ENCODE measurements around the gene ELOVL3. TPM values are rescaled to one million over a fixed set of nuclear protein-coding genes. Genes with fewer than 3 reads are reported as not detected.

The ELOVL3 gene
- total and polyA plus RNA-seq, 9 of the 15 experiments (the other 6 are each of a cell fraction or from before 2014, with no cell fraction given): 0.32 to 3.3 (median 0.87) TPM

DNA sequence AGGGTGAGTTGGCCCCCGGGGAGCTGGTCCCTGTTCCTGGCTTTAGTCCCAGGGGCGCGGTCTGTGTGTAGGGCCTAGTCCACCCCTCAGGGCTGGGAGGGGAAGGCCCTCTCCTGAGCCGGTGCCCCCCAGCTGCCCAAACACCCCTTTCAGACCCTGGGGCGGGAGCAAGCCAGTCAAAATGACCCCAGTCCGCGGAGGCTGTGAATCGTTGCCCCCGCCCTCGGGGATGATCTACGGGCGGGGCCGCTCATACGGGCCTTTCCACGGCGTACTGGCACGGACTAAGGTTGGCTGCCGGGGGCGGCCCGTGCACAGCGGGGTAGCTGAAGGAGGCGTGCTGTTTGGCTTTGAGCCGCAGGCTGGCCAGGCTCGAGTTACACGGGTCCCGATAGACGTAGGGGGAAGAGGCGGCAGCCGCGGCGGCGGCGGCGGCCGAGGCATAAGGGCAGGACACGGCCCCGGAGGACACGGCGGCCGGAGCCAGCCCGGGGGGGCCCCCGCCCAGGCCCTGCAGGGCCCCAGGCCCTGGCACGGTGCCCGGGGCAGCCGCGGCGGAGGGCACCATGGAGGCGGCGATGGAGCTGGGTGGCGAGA lies 4.3 kb downstream of the ELOVL3 start (continued):
- TF ChIP-seq RREB1 (CRISPR knock-in tag; IDR thresholded peaks at IDR 0.05) (no peak), ZNF282 (CRISPR knock-in tag; IDR thresholded peaks at IDR 0.05) (no peak), NCOA6 (IDR thresholded peaks at IDR 0.05) (peak; percentile 27; the same call in 1 of the 2 replicates), ZNF175 (CRISPR knock-in tag; IDR thresholded peaks at IDR 0.05; ENCODE audit: low read depth) (no peak), GABPB1 (CRISPR knock-in tag; IDR thresholded peaks at IDR 0.05) (0 out of 2 replicates have a peak, but pooled peaks have one; percentile 1), PCBP1 (IDR thresholded peaks at IDR 0.05; ENCODE audit: low read depth, low read length, poor library complexity, severe bottlenecking) (peak; percentile 47)

Data from K562 (cell line).